ENCODE data around the gene CCDC82.

The CCDC82 gene

GRCh38 chr11:96366024-96366423 is 23.7 kb downstream of the CCDC82 start:
- no peaks in the 10 kb centered on the region for H3F3A ChIP-seq (ENCODE audit: control insufficient read depth, insufficient read depth)
- 0 out of 2 replicates have a peak, but pooled peaks cover 3% of the 10 kb centered on the region for H3K9me3 ChIP-seq (ENCODE audit: control insufficient read depth, insufficient read depth, low read length)
- no peak for TF ChIP-seq EZH2phosphoT487 (IDR thresholded peaks at IDR 0.05; ENCODE audit: borderline replicate concordance, low read length)
- TF ChIP-seq CTCF (IDR thresholded peaks at IDR 0.05; ENCODE audit: low read depth, low read length, poor library complexity, severe bottlenecking), result no peak
- H4K20me1 ChIP-seq (ENCODE audit: control insufficient read depth, insufficient read depth, low read depth, low read length), result no peaks in the 10 kb centered on the region
- H3K4me2 ChIP-seq (ENCODE audit: low read length), result no peak overlapping the region
- H3K36me3 ChIP-seq (ENCODE audit: control insufficient read depth, low read length), result peaks cover 32% of the 10 kb centered on the region
- no peak overlapping the region for H3K4me3 ChIP-seq (ENCODE audit: low read length)
- H3K27ac ChIP-seq (ENCODE audit: low read depth, low read length), result no peak overlapping the region
- H3K4me1 ChIP-seq (ENCODE audit: control insufficient read depth, low read length), result peaks cover 13% of the 10 kb centered on the region
- no peaks in the 10 kb centered on the region for H3K9me2 ChIP-seq (replicated peaks; ENCODE audit: control insufficient read depth, low read length)
- no peaks in the 10 kb centered on the region for H3K79me2 ChIP-seq (ENCODE audit: control insufficient read depth, low read length)
- H3K27me3 ChIP-seq (ENCODE audit: control insufficient read depth, low read length), result no peaks in the 10 kb centered on the region

- H4K20me1 ChIP-seq (ENCODE audit: control insufficient read depth, insufficient read depth, low read depth, low read length), result no peaks in the 10 kb centered on the region
- H3F3A ChIP-seq (ENCODE audit: control insufficient read depth, insufficient read depth), result no peaks in the 10 kb centered on the region
- H3K4me1 ChIP-seq (ENCODE audit: control insufficient read depth, low read length), result peaks cover 13% of the 10 kb centered on the region
- H3K36me3 ChIP-seq (ENCODE audit: control insufficient read depth, low read length), result peaks cover 31% of the 10 kb centered on the region
- no peak overlapping the region for H3K4me3 ChIP-seq (ENCODE audit: low read length)
- H3K4me2 ChIP-seq (ENCODE audit: low read length), result no peak overlapping the region
- H3K9me2 ChIP-seq (replicated peaks; ENCODE audit: control insufficient read depth, low read length), result no peaks in the 10 kb centered on the region
- 0 out of 2 replicates have a peak, but pooled peaks cover 3% of the 10 kb centered on the region for H3K9me3 ChIP-seq (ENCODE audit: control insufficient read depth, insufficient read depth, low read length)
- no peak for TF ChIP-seq CTCF (IDR thresholded peaks at IDR 0.05; ENCODE audit: low read depth, low read length, poor library complexity, severe bottlenecking)
- no peak for TF ChIP-seq EZH2phosphoT487 (IDR thresholded peaks at IDR 0.05; ENCODE audit: borderline replicate concordance, low read length)
- no peaks in the 10 kb centered on the region for H3K27me3 ChIP-seq (ENCODE audit: control insufficient read depth, low read length)
- H3K79me2 ChIP-seq (ENCODE audit: control insufficient read depth, low read length), result no peaks in the 10 kb centered on the region
- H3K27ac ChIP-seq (ENCODE audit: low read depth, low read length), result no peak overlapping the region
Measured at GRCh38 chr11:96365493-96365892, 24.2 kb downstream of the CCDC82 start.

- TF ChIP-seq CTCF (IDR thresholded peaks at IDR 0.05; ENCODE audit: low read depth, low read length, poor library complexity, severe bottlenecking) (no peak), EZH2phosphoT487 (IDR thresholded peaks at IDR 0.05; ENCODE audit: borderline replicate concordance, low read length) (no peak)
- Histone ChIP-seq H3K79me2 (ENCODE audit: control insufficient read depth, low read length) (no peaks in the 10 kb centered on the region), H3K4me2 (ENCODE audit: low read length) (no peak overlapping the region), H3K4me3 (ENCODE audit: low read length) (no peak overlapping the region), H3F3A (ENCODE audit: control insufficient read depth, insufficient read depth) (no peaks in the 10 kb centered on the region), H3K36me3 (ENCODE audit: control insufficient read depth, low read length) (peaks cover 21% of the 10 kb centered on the region), H3K9me2 (replicated peaks; ENCODE audit: control insufficient read depth, low read length) (no peaks in the 10 kb centered on the region), H3K9me3 (ENCODE audit: control insufficient read depth, insufficient read depth, low read length) (no peaks in the 10 kb centered on the region), H3K27me3 (ENCODE audit: control insufficient read depth, low read length) (no peaks in the 10 kb centered on the region), H3K4me1 (ENCODE audit: control insufficient read depth, low read length) (peaks cover under 1% of the 10 kb centered on the region; the same call in 1 of the 2 replicates), H3K27ac (ENCODE audit: low read depth, low read length) (no peak overlapping the region), H4K20me1 (ENCODE audit: control insufficient read depth, insufficient read depth, low read depth, low read length) (no peaks in the 10 kb centered on the region)
Measured at GRCh38 chr11:96361778-96362177, 27.9 kb downstream of the CCDC82 start.

Measured in DOHH2 (cell line).